ENCODE results near the gene ATP6V0A4.
"Not testable (repeated sequence)": the region's sequence is repeated elsewhere in the genome, so short reads cannot be mapped to it uniquely, and the experiment has no call there.

The ATP6V0A4 gene

DNA sequence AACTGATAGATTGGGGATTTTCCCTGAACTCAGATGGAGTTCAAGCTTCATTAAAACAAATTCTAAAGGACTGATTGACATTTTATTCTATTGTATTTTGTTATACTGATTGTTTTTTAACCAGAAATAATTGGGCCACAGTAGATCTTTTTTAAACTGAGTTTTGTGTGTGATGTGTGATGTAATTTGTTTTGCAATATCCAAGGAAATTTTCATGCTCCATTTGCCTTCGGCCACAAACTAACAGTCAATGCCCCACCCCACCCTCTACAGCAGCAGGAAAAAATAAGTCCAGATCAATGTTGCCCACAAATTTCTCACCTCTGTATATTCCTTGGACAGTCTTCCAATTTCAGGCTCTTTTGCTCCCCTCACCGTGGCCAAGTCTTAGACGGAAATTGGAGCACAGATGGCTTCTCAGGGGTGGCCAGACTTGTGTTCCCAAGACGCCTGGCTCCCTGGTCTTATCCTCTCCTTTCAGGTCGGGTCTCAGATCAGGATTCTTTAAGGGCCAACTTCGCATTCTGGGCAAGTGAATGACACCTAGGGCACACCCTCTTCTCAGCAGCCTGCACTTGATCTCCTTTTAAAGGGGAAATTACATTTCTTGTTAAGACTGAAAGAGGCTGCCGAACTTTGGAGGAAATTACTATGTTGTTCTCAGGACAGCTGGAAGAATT is 97.0 kb downstream of the ATP6V0A4 start, which contains the start of gene SVOPL:
SVOPL (minus strand) TSS at position 506 of the 680 bp plus-strand sequence. CDS start 22,317 bp downstream, outside the sequence.
- DNase-seq (ENCODE audit: low read depth in 2 of 2): no peak

DNA sequence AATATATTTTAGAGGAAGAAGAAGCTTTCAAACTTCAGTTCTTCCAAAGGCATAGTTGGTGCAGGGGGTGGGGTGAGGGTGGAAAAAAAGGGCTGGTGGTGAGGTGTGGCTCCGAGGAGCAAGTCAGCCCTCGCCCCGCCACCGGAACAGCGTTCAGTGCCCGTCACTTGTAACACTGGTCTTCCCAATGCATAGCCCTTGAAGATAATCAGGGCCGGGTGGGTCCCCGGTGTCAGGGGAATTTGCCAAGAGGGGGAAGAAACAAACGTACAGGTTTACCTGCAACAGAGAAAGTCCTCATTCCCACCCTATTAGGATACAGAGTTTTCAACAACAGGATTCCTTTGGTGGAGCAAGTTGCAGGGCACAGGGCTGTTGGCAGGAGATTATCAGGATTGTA is 98.3 kb downstream of the ATP6V0A4 start:
- no peak for DNase-seq (ENCODE audit: low read depth in 2 of 2)

DNA sequence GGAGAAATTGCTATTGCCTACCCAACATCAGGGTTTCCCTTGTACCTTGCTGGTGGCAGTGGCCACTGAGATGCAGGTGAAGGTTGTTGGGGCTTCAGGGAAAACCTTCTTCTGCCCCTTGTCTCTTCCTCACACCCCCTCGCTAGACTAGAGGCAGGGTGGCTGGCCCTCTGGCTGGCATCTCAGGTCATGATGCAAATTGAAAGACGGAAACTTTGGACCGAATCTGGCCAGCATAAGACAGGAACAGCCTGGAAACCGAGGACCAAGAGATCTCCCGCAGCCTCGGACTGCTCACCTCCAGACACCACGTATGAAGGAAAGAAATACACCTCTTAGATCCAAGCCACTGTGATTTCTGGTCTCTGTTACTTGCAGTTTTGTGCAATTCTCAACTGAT is 99.7 kb downstream of the ATP6V0A4 start:
- no peak for DNase-seq (ENCODE audit: low read depth in 2 of 2)

DNA sequence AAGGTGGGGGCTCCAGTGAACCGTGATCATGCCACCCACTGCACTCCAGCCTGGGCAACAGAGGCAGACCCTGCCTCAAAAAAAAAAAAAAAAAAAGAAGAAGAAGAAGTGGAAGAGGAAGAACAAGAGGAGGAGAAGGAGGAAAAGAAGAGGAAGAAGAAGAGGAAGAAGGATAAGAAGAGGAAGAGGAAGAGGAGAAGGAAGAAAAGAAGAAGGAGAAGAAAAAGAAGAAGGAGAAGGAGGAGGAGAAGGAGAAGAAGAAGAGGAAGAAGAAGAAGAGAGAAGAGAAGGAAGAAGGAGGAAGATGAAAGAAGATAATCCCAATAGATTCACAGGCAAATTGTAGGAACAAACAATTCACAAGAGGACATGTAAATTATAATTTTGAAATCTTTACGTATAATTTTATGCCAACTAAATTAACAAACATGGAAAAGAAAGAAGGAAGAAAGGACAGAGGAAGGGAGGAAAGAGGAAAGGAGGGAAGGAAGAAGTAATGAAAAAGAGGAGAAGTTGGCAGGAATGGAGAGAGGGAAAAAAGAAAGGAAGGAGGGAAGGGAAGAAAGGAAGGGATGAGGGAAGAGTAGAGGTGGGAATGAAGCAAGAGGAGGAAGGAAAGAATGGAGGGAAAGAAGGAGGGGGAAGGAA is 100.3 kb downstream of the ATP6V0A4 start:
- DNase-seq (ENCODE audit: low read depth in 2 of 2): no peak

DNA sequence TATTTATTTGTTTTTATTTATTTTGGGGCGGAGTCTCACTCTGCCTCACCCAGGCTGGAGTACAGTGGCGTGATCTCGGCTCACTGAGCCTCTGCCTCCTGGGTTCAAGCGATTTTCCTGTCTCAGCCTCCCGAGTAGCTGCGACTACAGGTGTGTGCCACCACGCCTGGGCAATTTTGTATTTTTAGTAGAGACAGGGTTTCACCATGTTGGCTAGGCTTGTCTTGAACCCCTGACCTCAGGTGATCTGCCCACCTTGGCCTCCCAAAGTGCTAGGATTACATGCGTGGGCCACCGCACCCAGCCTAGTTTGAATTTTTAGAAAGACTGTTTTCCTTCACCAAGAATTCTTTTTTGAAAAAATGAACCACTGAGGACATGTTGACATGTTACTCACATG is 102.2 kb downstream of the ATP6V0A4 start:
- DNase-seq (ENCODE audit: low read depth in 2 of 2): not testable (repeated sequence)

DNA sequence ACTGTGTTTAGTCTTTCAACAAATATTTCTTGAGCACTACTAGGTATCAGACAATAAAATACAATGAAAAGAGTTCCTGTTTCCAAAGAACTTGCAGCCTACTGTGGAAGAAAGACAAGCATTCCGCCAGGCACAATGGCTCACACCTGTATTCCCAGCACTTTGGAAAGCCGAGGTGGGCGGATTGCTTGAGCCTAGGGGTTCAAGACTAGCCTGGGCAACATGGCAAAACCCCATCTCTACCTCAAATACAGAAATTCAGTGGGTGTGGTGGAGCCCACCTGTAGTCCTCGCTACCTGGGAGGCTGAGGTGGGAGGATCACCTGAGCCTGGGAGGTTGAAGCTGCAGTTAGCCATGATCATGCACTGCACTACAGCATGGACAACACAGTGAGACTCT is 102.9 kb downstream of the ATP6V0A4 start:
- DNase-seq (ENCODE audit: low read depth in 2 of 2): no peak

DNA sequence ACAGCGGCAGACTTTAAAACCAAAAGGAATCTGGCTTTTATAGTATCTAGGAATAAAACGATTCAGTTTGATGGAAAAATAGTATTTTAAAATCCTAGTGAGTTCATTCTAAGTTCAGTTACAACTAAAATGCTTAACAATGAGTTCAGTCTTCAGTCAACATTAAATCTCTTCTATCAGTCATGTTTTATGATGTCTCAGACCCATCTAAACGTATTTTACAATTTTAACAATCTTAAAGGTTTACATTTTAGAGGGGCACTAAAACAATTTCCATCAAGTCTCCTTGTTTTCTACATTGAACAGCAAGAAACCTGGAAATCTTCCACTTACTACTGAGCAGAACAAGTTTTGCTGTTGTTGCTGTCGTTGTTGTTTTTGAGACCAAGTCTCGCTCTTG is 106.8 kb downstream of the ATP6V0A4 start:
- DNase-seq (ENCODE audit: low read depth in 2 of 2): no peak

DNA sequence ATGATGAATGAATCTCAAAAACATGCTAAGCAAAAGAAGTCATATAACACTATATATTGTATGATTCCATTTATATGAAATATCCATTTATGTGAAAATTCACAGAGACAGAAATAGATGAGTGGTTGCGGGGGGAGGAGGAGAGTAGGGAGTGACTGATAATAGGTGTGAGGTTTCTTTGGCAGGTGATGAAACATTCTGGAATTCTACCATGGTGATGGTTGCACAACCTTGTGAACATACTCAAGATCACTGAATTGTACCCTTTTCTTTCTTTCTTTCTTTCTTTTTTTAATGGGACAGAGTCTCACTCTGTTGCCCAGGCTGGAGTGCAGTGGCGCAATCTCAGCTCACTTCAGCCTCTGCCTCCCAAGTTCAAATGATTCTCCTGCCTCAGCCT is 107.5 kb downstream of the ATP6V0A4 start:
- no peak for DNase-seq (ENCODE audit: low read depth in 2 of 2)

DNA sequence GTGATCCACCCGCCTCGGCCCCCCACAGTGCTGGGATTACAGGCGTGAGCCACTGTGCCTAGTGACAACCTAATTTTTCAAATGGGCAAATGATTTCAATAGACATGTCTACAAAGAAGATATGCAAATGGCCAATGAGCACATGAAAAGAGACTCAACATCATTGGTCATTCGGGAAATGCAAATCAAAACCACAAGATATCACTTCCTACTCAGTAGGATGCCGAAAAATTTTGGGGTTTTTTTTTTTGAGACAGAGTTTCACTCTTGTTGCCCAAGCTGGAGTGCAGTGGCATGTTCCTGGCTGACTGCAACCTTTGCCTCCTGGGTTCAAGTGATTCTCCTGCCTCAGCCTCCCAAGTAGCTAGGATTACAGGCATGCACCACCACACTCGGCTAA is 110.0 kb downstream of the ATP6V0A4 start:
- DNase-seq (ENCODE audit: low read depth in 2 of 2): not testable (repeated sequence)

DNA sequence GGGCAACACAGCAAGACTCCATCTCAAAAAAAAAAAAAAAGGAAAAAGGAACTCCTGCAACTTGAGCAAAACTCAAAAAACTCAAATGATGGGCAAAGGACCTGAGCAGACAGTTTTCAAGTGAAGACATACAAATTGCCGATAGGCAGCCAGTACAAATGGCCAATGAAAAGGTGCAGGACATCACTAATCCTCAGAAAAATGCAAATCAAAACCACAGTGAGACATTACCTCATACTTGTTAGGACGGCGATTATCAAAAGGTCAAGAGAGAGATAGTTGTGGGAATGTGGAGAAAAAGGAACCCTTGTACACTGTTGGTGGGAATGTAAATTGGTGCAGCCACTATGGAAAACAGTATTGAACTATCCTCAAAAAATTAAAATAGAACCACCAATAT is 113.7 kb downstream of the ATP6V0A4 start:
- DNase-seq (ENCODE audit: low read depth in 2 of 2): no peak

DNA sequence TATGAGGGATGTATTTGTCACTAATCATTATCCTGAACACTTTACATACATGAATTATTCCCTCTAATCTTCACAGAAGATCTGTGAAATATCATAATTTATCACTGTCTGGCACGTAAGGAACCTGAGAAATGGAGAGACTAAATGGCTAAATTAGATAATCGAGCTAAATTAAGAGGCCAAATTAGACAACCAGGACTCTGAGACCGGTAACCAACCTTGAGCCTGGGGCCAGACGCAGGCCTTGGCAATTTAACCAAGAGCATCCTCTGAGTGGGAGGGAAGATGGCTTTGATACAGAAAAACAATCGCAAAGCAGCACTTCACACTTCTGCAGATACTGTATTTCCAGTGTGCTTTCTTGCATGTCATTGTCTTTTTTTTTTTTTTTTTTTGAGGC is 118.2 kb downstream of the ATP6V0A4 start:
- DNase-seq (ENCODE audit: low read depth in 2 of 2): no peak

DNA sequence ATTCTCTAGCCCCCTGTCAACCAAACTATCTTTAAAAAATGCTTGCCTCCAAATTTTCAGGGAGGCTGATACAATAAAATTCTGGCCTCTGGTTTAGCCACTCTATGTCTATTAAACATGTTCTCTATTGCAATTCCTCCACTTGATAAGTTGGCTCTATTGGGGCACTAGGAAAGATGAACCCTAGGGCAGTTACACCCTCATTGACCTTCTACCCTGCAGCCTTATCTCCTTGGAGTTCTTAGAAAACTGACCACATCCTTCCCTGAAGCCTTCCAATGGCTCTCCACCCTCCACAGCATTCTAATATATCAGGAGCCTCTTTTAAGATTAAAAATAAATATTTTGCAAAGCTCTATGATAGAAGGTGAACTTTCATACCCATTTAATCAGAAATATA is 127.4 kb downstream of the ATP6V0A4 start:
- DNase-seq (ENCODE audit: low read depth in 2 of 2): no peak

DNA sequence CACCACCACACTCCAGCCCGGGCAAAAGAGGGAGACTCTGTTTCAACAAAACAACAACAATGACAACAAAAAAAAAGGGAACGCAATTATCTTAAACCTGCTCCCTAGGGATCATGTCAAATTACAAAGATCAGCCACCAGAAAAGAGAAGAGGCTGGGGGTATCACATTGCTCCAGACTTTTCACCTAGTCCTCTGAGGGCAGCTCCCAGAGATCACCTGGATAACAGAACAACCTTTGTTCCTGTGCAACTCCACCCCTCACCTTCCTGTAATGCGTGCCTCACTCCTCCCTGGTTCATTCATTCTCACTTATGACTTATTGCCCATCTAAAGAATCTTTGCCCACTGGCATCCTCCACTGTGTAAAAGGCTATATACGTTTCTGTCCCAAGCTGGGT is 128.6 kb downstream of the ATP6V0A4 start:
- DNase-seq (ENCODE audit: low read depth in 2 of 2): no peak

DNA sequence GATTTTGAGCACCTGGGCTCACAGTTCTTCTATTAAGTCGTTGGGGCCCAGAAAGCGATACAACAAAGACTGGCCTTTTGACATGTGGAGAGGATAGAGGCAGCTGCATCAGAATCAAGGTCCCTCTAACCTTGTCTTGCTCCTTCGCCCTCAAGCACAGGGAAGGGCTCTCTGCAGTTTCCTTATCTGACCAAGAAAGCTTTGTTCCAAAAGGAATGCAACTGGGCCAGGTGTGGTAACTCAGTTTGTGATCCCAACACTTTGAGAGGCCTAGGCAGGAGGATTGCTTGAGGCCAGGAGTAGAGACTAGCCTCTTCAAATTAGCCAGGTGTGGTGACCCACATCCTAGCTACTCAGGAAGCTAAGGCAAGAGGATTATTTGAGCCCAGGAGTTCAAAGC is 129.1 kb downstream of the ATP6V0A4 start:
- no peak for DNase-seq (ENCODE audit: low read depth in 2 of 2)

DNA sequence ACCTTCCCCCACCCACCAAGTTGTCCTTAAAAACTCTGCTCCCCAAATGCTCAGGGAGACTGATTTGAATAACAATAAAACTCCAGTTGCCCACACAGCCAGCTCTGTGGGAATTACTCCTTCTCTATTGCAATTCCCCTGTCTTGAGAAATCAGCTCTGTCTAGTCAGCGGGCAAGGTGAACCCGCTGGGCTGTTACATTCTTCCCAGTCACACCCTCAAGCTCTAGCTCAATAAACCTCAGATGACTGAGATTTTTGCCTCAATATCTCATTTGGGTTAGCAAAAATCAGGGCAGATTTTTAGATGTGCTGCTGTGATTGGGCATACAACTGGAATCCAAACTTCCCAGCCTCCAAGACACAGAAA is 129.8 kb downstream of the ATP6V0A4 start:
- no peak for DNase-seq (ENCODE audit: low read depth in 2 of 2)

DNA sequence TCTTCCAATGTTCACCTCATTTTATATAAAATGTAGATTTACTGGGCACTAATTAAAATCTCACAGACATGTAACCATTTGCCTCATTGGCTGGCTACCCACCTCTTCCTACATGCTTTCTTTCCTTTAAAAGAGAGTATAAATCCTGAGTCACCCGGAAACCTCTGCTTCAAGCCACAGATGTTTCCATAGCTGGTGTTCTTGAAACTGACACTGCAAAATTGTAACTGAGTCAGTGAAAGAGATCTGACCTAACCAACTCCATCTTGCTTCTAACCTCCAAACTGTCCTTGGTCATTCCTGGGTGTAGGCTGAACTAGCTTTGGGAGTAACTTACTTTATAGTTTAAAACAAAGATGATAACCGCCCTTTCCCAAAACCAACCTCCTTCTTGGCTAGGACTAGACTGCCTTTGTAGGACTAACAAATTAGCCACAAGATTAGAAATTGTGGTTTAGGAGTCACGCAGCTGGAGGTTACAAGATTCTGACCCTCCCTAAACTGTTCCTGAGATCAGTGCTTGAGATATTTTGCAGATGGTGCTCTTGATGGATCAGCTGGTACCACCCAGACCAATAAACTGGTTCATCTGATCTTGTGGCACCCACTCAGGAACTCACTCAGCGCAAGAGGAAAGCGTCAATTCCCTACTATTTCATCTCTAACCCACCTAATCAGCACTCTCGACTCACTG is 130.3 kb downstream of the ATP6V0A4 start:
- DNase-seq (ENCODE audit: low read depth in 2 of 2): no peak

DNA sequence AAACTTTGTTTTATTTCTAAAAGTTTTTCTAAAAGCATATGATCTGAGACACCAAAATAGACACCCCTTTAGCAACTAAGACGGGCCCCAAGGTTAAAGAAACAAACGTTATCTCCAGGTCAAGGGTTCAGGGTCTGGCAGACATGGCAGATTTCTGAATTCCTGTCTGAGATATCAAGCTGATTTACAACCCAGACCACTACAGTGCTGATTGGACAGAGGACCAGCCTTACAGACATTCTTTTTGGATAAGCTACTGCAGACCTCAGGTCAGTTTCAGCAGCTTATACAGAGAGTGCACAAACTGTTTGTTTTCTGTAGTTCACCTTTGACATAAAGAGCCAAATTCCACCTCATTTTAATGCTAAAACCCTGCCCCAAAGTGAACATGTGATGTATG is 131.6 kb downstream of the ATP6V0A4 start:
- no peak for DNase-seq (ENCODE audit: low read depth in 2 of 2)

DNA sequence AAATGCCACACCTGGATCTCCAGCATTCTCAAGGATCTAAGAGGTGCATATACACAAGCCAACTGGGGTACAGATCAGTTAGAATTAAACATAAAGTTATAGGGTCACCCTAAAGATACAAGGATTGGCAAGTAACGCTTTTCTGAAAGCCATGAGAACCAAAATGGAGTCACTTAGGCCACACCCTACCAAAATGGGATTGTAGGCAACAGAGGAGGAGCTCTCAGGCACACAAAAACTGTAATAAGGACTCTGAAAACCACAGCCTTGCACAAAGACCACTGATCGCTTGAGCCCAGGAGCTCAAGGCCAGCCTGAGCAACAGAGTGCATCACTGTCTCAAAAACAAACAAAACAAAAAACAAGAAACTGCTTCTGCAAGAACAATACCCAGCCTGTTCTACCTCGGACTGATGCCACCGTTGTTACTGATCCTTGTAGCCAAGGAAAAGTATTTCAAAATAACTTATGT is 132.3 kb downstream of the ATP6V0A4 start:
- DNase-seq (ENCODE audit: low read depth in 2 of 2): no peak

DNA sequence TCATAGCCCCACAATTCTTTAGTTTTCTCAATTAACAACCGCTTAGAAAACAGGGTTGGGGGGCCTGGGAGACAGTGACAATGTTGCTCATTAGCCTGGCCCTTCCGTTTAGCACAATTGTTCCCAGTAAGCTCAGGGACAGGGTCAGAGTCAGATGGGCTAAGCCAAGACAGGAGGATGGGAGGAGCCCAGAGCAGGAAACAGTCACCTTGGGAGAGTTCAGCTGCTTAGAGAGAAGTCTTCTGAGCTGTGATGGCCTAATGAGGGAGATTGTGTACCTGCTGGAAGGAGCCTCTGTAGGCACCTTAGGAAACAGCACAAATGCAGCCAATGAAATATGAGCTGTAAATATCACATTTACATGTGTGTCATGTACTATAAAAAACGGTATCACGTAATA is 132.7 kb downstream of the ATP6V0A4 start:
- DNase-seq (ENCODE audit: low read depth in 2 of 2): no peak

DNA sequence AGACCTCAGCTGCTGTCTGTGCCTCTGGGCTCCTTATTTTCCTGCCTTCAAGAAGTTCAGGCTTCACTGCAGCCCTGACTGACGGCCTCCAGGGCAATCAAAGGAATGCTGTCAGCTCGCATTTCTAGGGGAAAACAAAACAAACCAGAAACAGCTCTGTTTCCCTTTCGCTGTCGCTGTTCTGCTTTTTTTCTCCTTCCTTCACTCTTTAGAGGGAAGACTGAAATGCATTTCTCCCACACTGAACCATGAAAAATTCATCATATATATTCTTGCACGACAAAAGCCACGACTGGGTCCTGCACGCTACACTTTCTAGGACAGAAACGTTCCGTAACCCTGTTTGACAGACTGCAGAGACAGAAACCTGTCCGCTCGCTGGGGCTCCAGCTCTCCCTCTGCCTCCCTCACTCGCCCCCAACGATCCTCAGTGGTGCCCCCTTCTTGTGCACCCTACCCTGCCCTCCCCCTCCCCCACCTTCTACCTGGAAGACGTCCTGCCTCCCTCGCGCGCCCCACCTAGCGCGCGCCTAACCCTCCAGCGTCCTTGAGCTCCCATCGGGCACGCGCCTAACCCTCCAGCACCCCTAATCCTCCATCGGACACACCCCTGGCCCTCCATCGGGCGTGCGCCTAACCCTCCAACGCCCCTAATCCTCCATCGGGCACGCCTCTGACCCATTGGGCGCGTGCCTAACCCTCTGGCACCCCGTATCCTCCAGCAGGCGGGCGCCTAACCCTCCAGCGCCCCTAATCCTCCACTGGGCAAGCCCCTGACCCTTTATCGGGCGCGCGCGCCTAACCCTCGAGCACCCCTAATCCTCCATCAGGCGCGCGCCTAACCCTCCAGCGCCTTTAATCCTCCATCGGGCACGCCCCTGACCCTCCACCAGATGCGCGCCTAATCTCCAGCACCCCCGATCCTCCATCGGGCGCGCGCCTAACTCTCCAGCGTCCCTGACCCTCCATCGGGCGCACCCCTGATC is 134.0 kb downstream of the ATP6V0A4 start:
- DNase-seq (ENCODE audit: low read depth in 2 of 2): no peak

DNA sequence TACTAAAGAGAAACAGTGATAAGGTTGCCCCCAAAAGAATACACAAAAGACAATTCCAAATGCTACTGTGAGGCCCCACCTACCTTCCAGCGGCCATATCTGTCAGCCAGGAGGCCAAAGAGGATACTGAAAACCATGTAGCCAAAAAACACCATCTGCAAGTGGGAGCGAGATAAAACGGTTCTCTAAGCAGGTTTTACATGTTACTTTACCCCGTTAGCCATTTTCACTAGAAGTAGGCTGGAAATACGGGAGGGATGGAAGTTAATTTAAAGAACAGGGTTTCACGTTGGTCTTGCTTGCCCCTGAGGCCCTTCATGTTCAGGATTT is 135.0 kb downstream of the ATP6V0A4 start:
- no peak for DNase-seq (ENCODE audit: low read depth in 2 of 2)
